Suprapubic skin (tissue), 4 donors: ENCODE results near the gene CPNE7.

Experiments
- CTCF ChIP-seq, 2 donors: fragments of 200-600 bp in 1 of 2; fragments of 450-650 bp in 1 of 2; sonication (generic) in 1 of 2; IDR thresholded peaks; one replicate each; pipeline ENCODE4 v1.5.1; 2016 to 2019; ENCODE audit warnings: antibody characterized with exemption in 2 of 2, mild to moderate bottlenecking in 1 of 2, moderate library complexity in 1 of 2
- EP300 ChIP-seq: sonication (generic); formaldehyde crosslinking; IDR thresholded peaks from one replicate; pipeline ENCODE4 v1.6.1; 2017; ENCODE audit warnings: antibody characterized with exemption
- POLR2A ChIP-seq, 2 donors: fragments of 450-650 bp; IDR thresholded peaks; one replicate each; pipeline ENCODE4 v1.6.1; 2017; ENCODE audit warnings: antibody characterized with exemption in 2 of 2, mild to moderate bottlenecking in 2 of 2, moderate library complexity in 2 of 2
- POLR2AphosphoS5 ChIP-seq, 3 donors: sonication (generic); formaldehyde crosslinking; IDR thresholded peaks; one replicate each; pipeline ENCODE4 v1.6.1; 2017; ENCODE audit warnings: antibody characterized with exemption in 3 of 3

DNA sequence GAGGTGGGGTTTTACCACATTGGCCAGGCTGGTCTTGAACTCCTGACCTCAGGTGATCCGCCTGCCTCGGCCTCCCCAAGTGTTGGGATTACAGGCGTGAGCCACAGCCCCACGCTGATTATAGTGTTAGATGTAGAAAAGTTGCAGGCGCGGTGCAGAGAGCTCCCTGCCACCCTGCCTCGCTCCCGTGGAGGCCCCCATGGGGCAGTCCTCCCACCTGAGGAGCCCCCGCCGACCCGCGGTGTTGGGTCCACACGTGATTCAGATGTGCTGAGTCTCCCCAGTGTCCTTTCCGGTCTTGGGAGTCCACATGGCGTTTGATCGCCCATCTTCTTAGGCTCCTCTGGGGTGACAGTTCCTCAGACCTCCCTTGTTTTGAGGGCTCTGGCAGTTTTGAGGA is 20.3 kb upstream of the CPNE7 start:
- TF ChIP-seq CTCF (IDR thresholded peaks at IDR 0.05) (no peak), POLR2A (IDR thresholded peaks at IDR 0.05) (no peak), EP300 (no peak), POLR2AphosphoS5 (IDR thresholded peaks at IDR 0.05) (no peak)
